Fibroblast of pulmonary artery (primary cell): ENCODE results near the gene DPH7.
"Not testable (repeated sequence)": the region's sequence is repeated elsewhere in the genome, so short reads cannot be mapped to it uniquely, and the experiment has no call there.

Experiments
- DNase-seq: peaks from one replicate; pipeline ENCODE4 v3.0.0-alpha.2; 2010; ENCODE audit warnings: low read depth
- H3K4me3 ChIP-seq: replicated peaks from 2 replicates; pipeline ENCODE4 v1.5.1; 2011; ENCODE audit warnings: low read depth, mild to moderate bottlenecking, control low read depth, low read length, moderate library complexity
- CTCF ChIP-seq: IDR thresholded peaks from 2 replicates; pipeline ENCODE4 v1.5.1; 2011; ENCODE audit warnings: mild to moderate bottlenecking, control low read depth, low read length, inconsistent platforms; ENCODE audit errors: missing control alignments

The DPH7 gene

DNA sequence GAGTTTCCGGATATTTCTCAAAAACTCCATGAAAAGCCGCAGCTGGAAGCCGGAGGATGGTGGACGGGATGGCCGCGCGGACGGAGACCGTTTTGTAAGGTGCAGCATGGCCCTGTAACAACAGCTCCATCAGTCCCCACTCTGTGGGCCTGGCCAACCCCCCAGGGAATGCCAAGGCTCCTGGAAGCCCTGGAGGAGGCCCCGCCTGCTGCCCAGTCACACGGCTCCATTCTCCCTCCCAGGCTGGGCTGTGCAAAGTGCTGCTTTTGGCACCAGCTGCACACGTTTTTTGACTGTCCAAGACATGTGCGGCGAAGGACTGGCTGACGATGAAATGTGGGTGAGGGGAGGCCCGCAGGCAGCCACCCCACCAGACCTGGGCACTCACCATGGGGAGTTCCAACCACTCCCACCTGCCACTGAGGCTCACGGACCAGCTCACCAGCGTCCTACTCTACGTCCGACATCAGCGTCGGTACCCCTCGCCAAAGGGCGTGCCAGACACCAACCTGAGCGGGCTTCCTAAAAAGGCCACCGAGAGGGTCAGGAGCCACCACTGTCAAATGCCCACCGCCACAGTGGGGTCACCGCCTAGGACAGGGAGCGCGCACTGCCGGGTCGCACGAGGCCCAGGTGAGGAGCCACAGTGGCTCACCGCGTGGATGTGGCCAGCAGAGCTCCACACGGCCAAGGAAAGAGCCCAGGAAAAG lies 55.8 kb downstream of the DPH7 start:
- no peak for DNase-seq
- TF ChIP-seq CTCF = no peak
- H3K4me3 ChIP-seq = no peak overlapping the region

GRCh38 chr9:137521405-137521985 lies 57.2 kb downstream of the DPH7 start:
- TF ChIP-seq CTCF = no peak
- no peak overlapping the region for H3K4me3 ChIP-seq
- no peak for DNase-seq

- no peak for DNase-seq
- TF ChIP-seq CTCF = no peak
- H3K4me3 ChIP-seq = no peak overlapping the region
Measured at GRCh38 chr9:137520614-137521404, 57.9 kb downstream of the DPH7 start.

GRCh38 chr9:137519553-137519952 lies 59.2 kb downstream of the DPH7 start:
- H3K4me3 ChIP-seq = no peak overlapping the region
- DNase-seq = no peak
- no peak for TF ChIP-seq CTCF

DNA sequence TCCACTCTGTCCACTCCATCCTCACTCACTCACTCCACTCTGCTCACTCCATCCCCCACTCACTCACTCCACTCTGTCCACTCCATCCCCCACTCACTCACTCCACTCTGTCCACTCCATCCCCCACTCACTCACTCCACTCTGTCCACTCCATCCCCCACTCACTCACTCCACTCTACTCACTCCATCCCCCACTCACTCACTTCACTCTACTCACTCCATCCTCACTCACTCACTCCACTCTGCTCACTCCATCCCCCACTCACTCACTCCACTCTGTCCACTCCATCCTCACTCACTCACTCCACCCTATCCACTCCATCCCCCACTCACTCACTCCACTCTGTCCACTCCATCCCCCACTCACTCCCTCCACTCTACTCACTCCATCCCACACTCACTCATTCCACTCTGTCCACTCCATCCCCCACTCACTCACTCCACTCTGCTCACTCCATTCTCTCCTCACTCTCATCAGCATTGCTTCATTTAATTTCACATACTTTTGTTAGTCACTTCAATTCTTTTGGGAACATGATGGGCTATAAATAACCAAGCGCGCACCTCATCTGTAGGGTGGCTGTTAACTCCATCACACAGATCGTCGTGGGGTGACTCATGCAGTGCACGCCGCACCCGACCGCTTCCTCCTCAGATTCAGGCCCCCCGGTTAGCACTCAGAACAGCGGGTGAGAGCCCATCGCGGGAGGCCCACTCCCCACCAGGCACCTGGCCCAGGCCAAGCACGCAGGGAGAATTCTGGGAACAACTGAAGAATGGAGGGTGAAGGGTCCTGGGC lies 59.9 kb downstream of the DPH7 start:
- H3K4me3 ChIP-seq, DNase-seq: not testable (repeated sequence)

DNA sequence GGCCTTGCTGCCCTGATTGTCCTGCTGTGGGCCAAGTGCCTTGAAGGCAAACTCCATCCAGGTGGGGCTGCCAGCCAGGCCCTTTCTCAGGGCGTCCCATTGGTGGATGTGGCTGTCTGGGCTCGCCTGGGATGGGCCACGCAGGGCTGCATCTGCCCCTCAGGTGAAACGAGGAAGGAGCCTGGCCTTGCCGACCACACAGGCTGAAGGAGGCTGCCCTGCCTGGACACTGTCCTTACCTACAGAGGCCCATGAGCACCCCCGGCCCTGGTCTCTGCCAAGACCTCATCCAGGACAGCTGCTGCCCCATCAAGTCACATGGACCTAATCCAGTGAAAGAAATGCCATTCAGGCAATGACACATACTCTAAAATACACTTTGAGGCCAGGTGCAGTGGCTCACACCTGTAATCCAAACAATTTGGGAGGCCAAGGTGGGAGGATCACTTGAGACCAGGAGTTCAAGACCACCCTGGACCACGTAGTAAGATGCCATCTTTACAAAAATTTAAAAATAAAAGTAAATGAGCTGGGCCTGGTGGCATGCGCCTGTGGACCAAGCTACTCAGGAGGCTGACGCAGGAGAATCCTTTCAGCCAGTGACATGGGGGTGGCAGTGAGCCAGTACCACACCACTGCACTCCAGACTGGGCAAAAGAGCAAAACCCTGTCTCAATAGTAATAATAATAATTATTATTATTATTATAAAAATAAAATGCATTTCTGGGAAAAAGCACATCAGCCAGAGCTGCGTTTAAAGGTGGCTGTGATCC lies 62.4 kb downstream of the DPH7 start:
- no peak for TF ChIP-seq CTCF
- no peak overlapping the region for H3K4me3 ChIP-seq
- DNase-seq = no peak
